Measurements from ENCODE around the gene ANKRD11.
"Not testable (repeated sequence)": the region's sequence is repeated elsewhere in the genome, so short reads cannot be mapped to it uniquely, and the experiment has no call there.

- TF ChIP-seq CTCF, EP300, POLR2A (IDR thresholded peaks at IDR 0.05): not testable (repeated sequence)
Observed at GRCh38 chr16:89299357-89300111, 190.8 kb downstream of the ANKRD11 start.
